ENCODE results near the gene SEC14L2. TPM values are rescaled to one million over a fixed set of nuclear protein-coding genes. Genes with fewer than 3 reads are reported as not detected.

Gene SEC14L2
- total RNA-seq, 1 experiment from 2014 or later: 9.4 TPM

DNA sequence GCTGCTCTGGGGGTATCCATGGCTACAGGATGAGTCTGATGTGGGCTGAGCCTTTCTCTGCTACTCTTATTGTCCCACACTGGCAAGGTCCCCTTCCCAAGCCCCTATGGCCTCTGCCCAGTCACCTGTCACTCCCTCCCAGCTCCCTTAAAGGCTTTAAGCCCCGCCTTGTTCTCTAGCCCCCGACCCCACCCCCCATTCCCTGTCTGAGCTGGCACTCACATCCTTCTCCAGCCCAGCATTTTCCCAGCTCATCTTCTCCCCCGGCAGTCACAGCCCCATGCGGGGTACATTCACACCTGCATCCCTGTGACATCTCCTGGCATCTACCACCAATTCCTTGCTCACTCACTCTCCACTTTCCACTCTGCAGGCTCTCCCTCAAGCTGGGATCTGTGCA, 33.1 kb downstream of the SEC14L2 start:
- no peaks in the 10 kb centered on the region for H3K9me3 ChIP-seq
- H3K4me3 ChIP-seq (ENCODE audit: low read depth, low read length): no peak overlapping the region
- BruUV-seq (replicated peaks): no TSS peak
- ChIA-PET CTCF (no interaction called here), POLR2A (no interaction called here)
- peaks cover 14% of the 10 kb centered on the region for H3K4me1 Mint-ChIP-seq (ENCODE audit: low read depth, unreplicated experiment)
- no peaks in the 10 kb centered on the region; the same call in 1 of the 2 replicates for H3K36me3 ChIP-seq (ENCODE audit: control insufficient read depth, insufficient read depth, low read length)
- DNase-seq: no peak
- TF ChIP-seq CTCF (IDR thresholded peaks at IDR 0.05; ENCODE audit: insufficient read depth in 1 of 2, low read depth in 1 of 2, low read length in 1 of 2, severe bottlenecking in 1 of 2, unreplicated experiment in 1 of 2): no peak
- peaks cover 8% of the 10 kb centered on the region for H3K36me3 Mint-ChIP-seq (ENCODE audit: insufficient read depth, unreplicated experiment)
- H3K27me3 Mint-ChIP-seq (ENCODE audit: insufficient read depth, unreplicated experiment): no peaks in the 10 kb centered on the region
- H3K4me3 Mint-ChIP-seq (ENCODE audit: unreplicated experiment): no peak overlapping the region
- intact Hi-C loops (cut with micrococcal nuclease; ENCODE audit: unreplicated experiment): no loop called here
- H3K9me3 Mint-ChIP-seq (ENCODE audit: unreplicated experiment): no peaks in the 10 kb centered on the region
- no peaks in the 10 kb centered on the region for H3K27me3 ChIP-seq (replicated peaks; ENCODE audit: control insufficient read depth, insufficient read depth, low read length)
- H3K27ac Mint-ChIP-seq (ENCODE audit: unreplicated experiment): no peak overlapping the region
- H3K4me1 ChIP-seq: peaks cover 8% of the 10 kb centered on the region

DNA sequence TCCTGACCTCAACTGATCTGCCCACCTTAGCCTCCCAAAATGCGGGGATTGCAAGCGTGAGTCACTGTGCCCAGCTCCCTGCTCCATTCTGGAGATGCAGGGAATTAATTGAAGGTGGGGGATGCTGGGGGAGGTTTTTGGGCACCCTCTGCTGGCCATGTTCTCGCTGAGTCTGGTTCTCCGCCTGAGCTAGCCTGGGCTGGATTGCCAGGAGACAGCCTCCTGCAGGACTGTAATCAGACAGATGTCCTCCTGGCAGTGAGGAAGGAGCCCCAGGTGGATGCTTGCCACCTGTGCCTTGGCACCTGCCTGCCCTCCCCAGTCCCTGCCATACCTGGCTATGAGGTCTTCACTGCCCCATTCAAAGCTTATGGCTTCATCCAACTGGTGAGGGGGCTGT, 34.1 kb downstream of the SEC14L2 start:
- no peak for TF ChIP-seq CTCF (IDR thresholded peaks at IDR 0.05; ENCODE audit: insufficient read depth in 1 of 2, low read depth in 1 of 2, low read length in 1 of 2, severe bottlenecking in 1 of 2, unreplicated experiment in 1 of 2)
- CTCF ChIA-PET: interaction anchor here (0.7 to 1.2 kb wide), 2 partner anchors 9 to 39 kb away, joined by 3 read pairs; no protein-coding TSS in a partner anchor
- no TSS peak for BruUV-seq (replicated peaks)

GRCh38 chr22:30432096-30432495, 35.3 kb downstream of the SEC14L2 start:
- POLR2A ChIA-PET: no interaction called here

More for the DNA sequence above, 34.1 kb downstream of the SEC14L2 start:
- Mint-ChIP-seq H3K4me1 (ENCODE audit: low read depth, unreplicated experiment) (peaks cover 11% of the 10 kb centered on the region), H3K9me3 (ENCODE audit: unreplicated experiment) (no peaks in the 10 kb centered on the region), H3K36me3 (ENCODE audit: insufficient read depth, unreplicated experiment) (no peaks in the 10 kb centered on the region), H3K4me3 (ENCODE audit: unreplicated experiment) (no peak overlapping the region), H3K27ac (ENCODE audit: unreplicated experiment) (no peak overlapping the region), H3K27me3 (ENCODE audit: insufficient read depth, unreplicated experiment) (no peaks in the 10 kb centered on the region)
- intact Hi-C loops (cut with micrococcal nuclease; ENCODE audit: unreplicated experiment): no loop called here
- Histone ChIP-seq H3K27me3 (replicated peaks; ENCODE audit: control insufficient read depth, insufficient read depth, low read length) (no peaks in the 10 kb centered on the region), H3K4me1 (peaks cover 13% of the 10 kb centered on the region), H3K36me3 (ENCODE audit: control insufficient read depth, insufficient read depth, low read length) (no peaks in the 10 kb centered on the region; the same call in 1 of the 2 replicates), H3K9me3 (0 out of 2 replicates have a peak, but pooled peaks cover 4% of the 10 kb centered on the region), H3K4me3 (ENCODE audit: low read depth, low read length) (no peak overlapping the region)
- no peak for DNase-seq
- POLR2A ChIA-PET: no interaction called here

More at GRCh38 chr22:30432096-30432495, 35.3 kb downstream of the SEC14L2 start:
- no peaks in the 10 kb centered on the region for H3K27me3 Mint-ChIP-seq (ENCODE audit: insufficient read depth, unreplicated experiment)
- Histone ChIP-seq H3K36me3 (ENCODE audit: control insufficient read depth, insufficient read depth, low read length) (no peaks in the 10 kb centered on the region; the same call in 1 of the 2 replicates), H3K4me3 (ENCODE audit: low read depth, low read length) (no peak overlapping the region), H3K4me1 (peaks cover 13% of the 10 kb centered on the region), H3K9me3 (0 out of 2 replicates have a peak, but pooled peaks cover 4% of the 10 kb centered on the region), H3K27me3 (replicated peaks; ENCODE audit: control insufficient read depth, insufficient read depth, low read length) (no peaks in the 10 kb centered on the region)
- CTCF ChIA-PET: interaction anchor here (0.6 to 1.1 kb wide), 2 partner anchors 13 to 41 kb away, joined by 3 read pairs; no protein-coding TSS in a partner anchor
- TF ChIP-seq CTCF (IDR thresholded peaks at IDR 0.05; ENCODE audit: insufficient read depth in 1 of 2, low read depth in 1 of 2, low read length in 1 of 2, severe bottlenecking in 1 of 2, unreplicated experiment in 1 of 2): no peak
- H3K4me1 Mint-ChIP-seq (ENCODE audit: low read depth, unreplicated experiment): peaks cover 14% of the 10 kb centered on the region
- no peak overlapping the region for H3K27ac Mint-ChIP-seq (ENCODE audit: unreplicated experiment)
- H3K36me3 Mint-ChIP-seq (ENCODE audit: insufficient read depth, unreplicated experiment): no peaks in the 10 kb centered on the region
- H3K9me3 Mint-ChIP-seq (ENCODE audit: unreplicated experiment): no peaks in the 10 kb centered on the region
- no TSS peak for BruUV-seq (replicated peaks)
- intact Hi-C loops (cut with micrococcal nuclease; ENCODE audit: unreplicated experiment): no loop called here
- DNase-seq: no peak
- no peak overlapping the region for H3K4me3 Mint-ChIP-seq (ENCODE audit: unreplicated experiment)

All from Caco-2 (cell line).